ENCODE data around the gene BAZ2B. TPM values are rescaled to one million over a fixed set of nuclear protein-coding genes. Genes with fewer than 3 reads are reported as not detected.

The BAZ2B gene
- total RNA-seq, 4 donors from 2014 or later, result 46.8 to 72.8 (median 53.4) TPM

DNA sequence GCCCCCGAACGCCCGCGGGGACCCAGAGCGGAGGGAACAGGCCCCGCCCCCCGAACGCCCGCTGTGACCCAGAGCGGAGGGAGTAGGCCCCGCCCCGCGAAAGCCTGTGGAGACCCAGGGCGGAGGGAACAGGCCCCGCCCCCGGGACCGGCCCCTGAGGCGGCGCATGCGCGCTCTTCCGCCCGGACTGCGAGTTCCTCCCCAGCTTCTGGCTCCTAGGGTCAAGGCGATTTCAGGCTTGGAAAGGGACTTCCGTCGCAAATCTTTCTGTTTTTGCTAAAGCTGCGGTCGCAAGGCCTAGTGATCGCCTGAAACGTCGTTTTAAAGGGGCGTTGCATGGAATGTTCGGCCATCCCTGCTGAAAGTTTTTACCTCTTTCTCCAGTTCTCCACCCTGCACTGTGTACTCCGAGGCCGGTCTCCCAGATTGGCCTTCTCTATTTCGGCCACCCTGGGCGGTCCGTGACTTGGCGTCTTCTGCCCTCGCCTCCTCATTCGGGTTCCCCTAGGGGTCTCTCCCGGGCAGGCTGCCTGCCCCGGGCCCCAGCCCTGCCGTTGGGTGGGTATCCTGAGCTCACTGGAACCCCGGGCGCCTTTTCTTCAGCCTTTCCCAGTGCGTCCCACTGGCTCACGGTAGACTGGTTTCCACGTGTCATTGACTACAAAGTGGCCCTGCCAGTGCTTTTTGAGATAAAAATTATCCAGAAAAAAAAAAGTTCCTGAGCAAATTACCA is 329.5 kb downstream of the BAZ2B start:
- peak; percentile 98 to 99 for DNase-seq (ENCODE audit: low spot score in 2 of 2)
- H3K4me3 ChIP-seq (ENCODE audit: low read depth, poor library complexity, severe bottlenecking), result peak overlapping the region; percentile 85
- WGBS, 2 donors, result 0% methylated on average over 30 to 37 of the region's 50 CpGs
- intact Hi-C loops (cut with DNase I; ENCODE audit: low total_unique reads), result no loop called here
- peak in 1 of 2 donors; percentile 59 for TF ChIP-seq POLR2A (IDR thresholded peaks at IDR 0.05)
- TF ChIP-seq, protein P1, sequence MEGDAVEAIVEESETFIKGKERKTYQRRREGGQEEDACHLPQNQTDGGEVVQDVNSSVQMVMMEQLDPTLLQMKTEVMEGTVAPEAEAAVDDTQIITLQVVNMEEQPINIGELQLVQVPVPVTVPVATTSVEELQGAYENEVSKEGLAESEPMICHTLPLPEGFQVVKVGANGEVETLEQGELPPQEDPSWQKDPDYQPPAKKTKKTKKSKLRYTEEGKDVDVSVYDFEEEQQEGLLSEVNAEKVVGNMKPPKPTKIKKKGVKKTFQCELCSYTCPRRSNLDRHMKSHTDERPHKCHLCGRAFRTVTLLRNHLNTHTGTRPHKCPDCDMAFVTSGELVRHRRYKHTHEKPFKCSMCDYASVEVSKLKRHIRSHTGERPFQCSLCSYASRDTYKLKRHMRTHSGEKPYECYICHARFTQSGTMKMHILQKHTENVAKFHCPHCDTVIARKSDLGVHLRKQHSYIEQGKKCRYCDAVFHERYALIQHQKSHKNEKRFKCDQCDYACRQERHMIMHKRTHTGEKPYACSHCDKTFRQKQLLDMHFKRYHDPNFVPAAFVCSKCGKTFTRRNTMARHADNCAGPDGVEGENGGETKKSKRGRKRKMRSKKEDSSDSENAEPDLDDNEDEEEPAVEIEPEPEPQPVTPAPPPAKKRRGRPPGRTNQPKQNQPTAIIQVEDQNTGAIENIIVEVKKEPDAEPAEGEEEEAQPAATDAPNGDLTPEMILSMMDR (IDR thresholded peaks at IDR 0.05), result no peak

GRCh38 chr2:159285929-159286708 is 330.2 kb downstream of the BAZ2B start, which contains the start of gene WDSUB1:
Gene WDSUB1, minus strand, starts transcription at chr2:159286703. Its CDS starts 3,634 bp downstream, at chr2:159283069.
- TF ChIP-seq POLR2A (IDR thresholded peaks at IDR 0.05), result no peak
- TF ChIP-seq, protein P1 (IDR thresholded peaks at IDR 0.05), result no peak
- 0 to 2% methylated on average over 44 to 55 of the region's 64 CpGs for WGBS, 2 donors
- peak within 1 kb of the TSS; percentile 85 for H3K4me3 ChIP-seq (ENCODE audit: low read depth, poor library complexity, severe bottlenecking)
- peak; percentile 74 to 95 for DNase-seq (ENCODE audit: low spot score in 2 of 2)
- intact Hi-C loops (cut with DNase I; ENCODE audit: low total_unique reads), result no loop called here

GRCh38 chr2:159285433-159285832 is 330.9 kb downstream of the BAZ2B start:
- H3K4me3 ChIP-seq (ENCODE audit: low read depth, poor library complexity, severe bottlenecking), result no peak overlapping the region
- intact Hi-C loops (cut with DNase I; ENCODE audit: low total_unique reads), result no loop called here
- WGBS, 2 donors, result 74 to 75% methylated on average over 11 of the region's 11 CpGs
- DNase-seq (ENCODE audit: low spot score in 2 of 2), result no peak
- no peak for TF ChIP-seq POLR2A (IDR thresholded peaks at IDR 0.05)
- TF ChIP-seq, protein P1 (IDR thresholded peaks at IDR 0.05), result no peak

DNA sequence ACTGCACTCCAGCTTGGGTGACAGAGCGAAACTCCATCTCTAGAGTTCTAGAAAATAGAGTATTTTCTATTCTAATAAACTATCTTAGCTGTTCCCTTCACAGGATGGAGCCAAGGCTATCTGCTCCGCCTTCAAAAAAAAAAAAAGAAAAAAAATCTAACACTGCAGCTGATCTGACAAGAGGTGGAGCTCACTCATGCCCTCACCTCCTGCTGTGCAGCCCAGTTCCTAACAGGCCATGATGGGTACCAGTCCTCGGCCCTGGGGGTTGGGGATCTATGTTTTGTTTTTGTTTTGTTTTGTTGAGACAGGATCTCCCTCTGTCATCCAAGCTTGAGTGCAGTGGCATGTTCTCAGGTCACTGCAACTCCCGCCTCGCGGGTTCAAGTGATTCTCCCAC is 332.8 kb downstream of the BAZ2B start:
- intact Hi-C loops (cut with DNase I; ENCODE audit: low total_unique reads), result no loop called here
- WGBS, 2 donors, result 87 to 93% methylated on average over 6 of the region's 6 CpGs
- H3K4me3 ChIP-seq (ENCODE audit: low read depth, poor library complexity, severe bottlenecking), result no peak overlapping the region
- no peak for DNase-seq (ENCODE audit: low spot score in 2 of 2)
- TF ChIP-seq POLR2A (IDR thresholded peaks at IDR 0.05), result no peak
- TF ChIP-seq, protein P1 (IDR thresholded peaks at IDR 0.05), result no peak

DNA sequence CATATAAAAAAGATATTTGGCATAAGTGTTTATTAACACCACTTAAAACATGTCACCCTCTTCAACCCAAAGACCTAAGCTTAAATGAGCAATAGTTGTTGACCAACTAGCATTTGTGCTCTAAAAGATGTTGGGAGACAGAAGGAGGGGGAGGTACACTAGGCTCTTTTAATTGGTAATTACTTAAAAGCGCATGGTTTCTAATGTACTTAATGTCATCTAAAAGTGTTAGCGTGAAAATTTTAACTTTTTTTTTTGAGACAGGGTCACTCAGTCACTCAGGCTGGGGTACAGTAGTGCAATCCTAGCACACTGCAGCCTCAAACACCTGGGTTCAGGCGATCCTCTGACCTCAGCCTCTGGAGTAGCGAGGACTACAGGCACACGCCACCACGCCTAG is 335.3 kb downstream of the BAZ2B start:
- H3K4me3 ChIP-seq (ENCODE audit: low read depth, poor library complexity, severe bottlenecking), result no peak overlapping the region
- intact Hi-C loops (cut with DNase I; ENCODE audit: low total_unique reads), result no loop called here
- no peak for DNase-seq (ENCODE audit: low spot score in 2 of 2)
- 98 to 99% methylated on average over 6 of the region's 6 CpGs for WGBS, 2 donors
- TF ChIP-seq, protein P1 (IDR thresholded peaks at IDR 0.05), result no peak
- TF ChIP-seq POLR2A (IDR thresholded peaks at IDR 0.05), result no peak

Data from lower leg skin (tissue), 4 donors.